Testis (tissue), 3 donors: Measurements from ENCODE around the gene BARX2. TPM values are rescaled to one million over a fixed set of nuclear protein-coding genes. Genes with fewer than 3 reads are reported as not detected.

Experiments
- DNase-seq: peaks from one replicate; pipeline ENCODE4 v3.0.0-alpha.2; 2019
- H3K27ac ChIP-seq, 2 donors: fragments of 200-600 bp; sonication (generic); one replicate each; pipeline ENCODE4 v1.5.1; 2019
- H3K27me3 ChIP-seq: fragments of 200-600 bp; sonication (generic); one replicate; pipeline ENCODE4 v1.5.1; 2019
- H3K36me3 ChIP-seq: fragments of 200-600 bp; sonication (generic); one replicate; pipeline ENCODE4 v1.5.1; 2017; ENCODE audit warnings: low read depth; ENCODE audit errors: missing control alignments
- H3K4me1 ChIP-seq: fragments of 200-600 bp; sonication (generic); one replicate; pipeline ENCODE4 v1.5.1; 2019
- H3K4me3 ChIP-seq, 2 donors: fragments of 200-600 bp; sonication (generic); one replicate each; pipeline ENCODE4 v1.5.1; 2017 to 2019
- H3K9me3 ChIP-seq: fragments of 200-600 bp; sonication (generic); one replicate; pipeline ENCODE4 v1.5.1; 2017
- POLR2A ChIP-seq: fragments of 450-650 bp; IDR thresholded peaks from one replicate; pipeline ENCODE4 v1.6.1; 2017; ENCODE audit warnings: antibody characterized with exemption, mild to moderate bottlenecking, moderate library complexity
- WGBS, 2 donors: methylation state at CpG; one replicate each; pipeline ENCODE4 v1.1.5; 2018; 5-methylcytosine and 5-hydroxymethylcytosine counted together
- intact Hi-C: fragments of 100-400 bp; cut with DNase I; formaldehyde crosslinking; loops from one replicate; pipeline ENCODE4 v1.15.1; 2023; ENCODE audit warnings: low total_unique reads
- polyA plus RNA-seq: library from polyadenylated mRNA; stranded (reverse); fragments of 350-450 nt; fragmentation: Illumina TruSeq; extraction: RNeasy Lipid Tissue Mini Kit (QIAGEN cat#74804); gene quantifications from one replicate; pipeline ENCODE4 v1.2.3, GENCODE V29; 2014; ENCODE audit warnings: low read depth, low replicate concordance; ENCODE audit not compliant: insufficient read depth
- total RNA-seq, 2 donors: library from RNA; depleted of rRNA; stranded (reverse); fragments of >200 nt; gene quantifications; one replicate each; pipeline ENCODE4 v1.2.3, GENCODE V29; 2016
- TF ChIP-seq, protein P1 (sequence below), 3 experiments: fragments of 450-650 bp in 2 of 3; fragments of 200-600 bp in 1 of 3; sonication (generic) in 1 of 3; IDR thresholded peaks; one replicate each; pipeline ENCODE4 v1.5.1; 2016 to 2019; ENCODE audit warnings: antibody characterized with exemption in 3 of 3, mild to moderate bottlenecking in 2 of 3, moderate library complexity in 1 of 3

BARX2 gene
- total and polyA plus RNA-seq, 3 donors from 2014 or later = 4.3 to 5.0 (median 4.5) TPM

DNA sequence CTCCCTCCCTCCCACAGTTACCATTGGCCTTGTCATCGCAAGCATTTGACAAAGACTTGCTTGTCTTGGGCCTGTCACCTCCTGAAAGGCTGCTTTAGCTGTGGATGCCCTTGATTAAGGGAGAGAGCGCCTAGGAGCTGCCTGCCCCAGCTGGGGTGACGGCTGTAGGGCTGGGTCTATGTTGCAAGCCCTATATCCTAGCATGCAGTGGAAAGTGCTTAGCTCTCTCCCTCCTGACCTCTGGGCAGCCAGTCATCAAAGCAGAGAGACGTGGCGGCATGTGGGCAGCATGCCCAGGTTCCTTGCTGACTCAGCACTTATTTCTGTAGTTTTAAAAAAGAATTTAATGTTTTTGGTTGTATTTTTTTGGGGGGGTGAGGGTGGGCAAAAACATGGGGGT is 75.9 kb downstream of the BARX2 start:
- 46 to 55% methylated on average over 5 of the region's 5 CpGs for WGBS, 2 donors
- Histone ChIP-seq H3K9me3 (no peaks in the 10 kb centered on the region), H3K27me3 (no peaks in the 10 kb centered on the region), H3K4me1 (no peaks in the 10 kb centered on the region), H3K4me3 (no peak overlapping the region), H3K36me3 (no peaks in the 10 kb centered on the region), H3K27ac (no peak overlapping the region)
- DNase-seq = peak; percentile 60
- intact Hi-C loops = no loop called here
- TF ChIP-seq POLR2A = no peak
- TF ChIP-seq, protein P1, sequence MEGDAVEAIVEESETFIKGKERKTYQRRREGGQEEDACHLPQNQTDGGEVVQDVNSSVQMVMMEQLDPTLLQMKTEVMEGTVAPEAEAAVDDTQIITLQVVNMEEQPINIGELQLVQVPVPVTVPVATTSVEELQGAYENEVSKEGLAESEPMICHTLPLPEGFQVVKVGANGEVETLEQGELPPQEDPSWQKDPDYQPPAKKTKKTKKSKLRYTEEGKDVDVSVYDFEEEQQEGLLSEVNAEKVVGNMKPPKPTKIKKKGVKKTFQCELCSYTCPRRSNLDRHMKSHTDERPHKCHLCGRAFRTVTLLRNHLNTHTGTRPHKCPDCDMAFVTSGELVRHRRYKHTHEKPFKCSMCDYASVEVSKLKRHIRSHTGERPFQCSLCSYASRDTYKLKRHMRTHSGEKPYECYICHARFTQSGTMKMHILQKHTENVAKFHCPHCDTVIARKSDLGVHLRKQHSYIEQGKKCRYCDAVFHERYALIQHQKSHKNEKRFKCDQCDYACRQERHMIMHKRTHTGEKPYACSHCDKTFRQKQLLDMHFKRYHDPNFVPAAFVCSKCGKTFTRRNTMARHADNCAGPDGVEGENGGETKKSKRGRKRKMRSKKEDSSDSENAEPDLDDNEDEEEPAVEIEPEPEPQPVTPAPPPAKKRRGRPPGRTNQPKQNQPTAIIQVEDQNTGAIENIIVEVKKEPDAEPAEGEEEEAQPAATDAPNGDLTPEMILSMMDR (IDR thresholded peaks at IDR 0.05) = no peak

DNA sequence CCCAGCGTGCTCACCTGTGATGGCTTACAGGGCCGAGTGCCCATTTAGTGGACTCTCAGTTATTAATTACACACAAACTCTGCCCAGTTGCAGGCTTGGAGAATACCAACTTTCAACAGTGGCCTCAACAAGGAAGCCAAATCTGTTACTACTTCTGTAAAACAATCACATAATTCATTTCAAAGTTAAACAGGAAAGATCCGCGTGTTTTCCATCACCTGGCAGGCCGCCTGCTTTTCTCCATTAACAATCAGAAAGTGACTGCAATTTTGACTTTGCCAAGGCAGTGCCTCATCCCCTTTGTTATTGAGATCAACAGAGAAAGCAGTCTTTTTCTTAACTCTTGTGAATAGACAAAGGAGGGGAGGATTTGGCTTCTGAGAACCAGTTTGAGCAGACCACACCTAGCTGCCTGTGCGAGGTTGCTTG is 77.7 kb downstream of the BARX2 start:
- H3K36me3 ChIP-seq = no peaks in the 10 kb centered on the region
- no peak overlapping the region for H3K27ac ChIP-seq
- H3K27me3 ChIP-seq = no peaks in the 10 kb centered on the region
- peak; percentile 29 for DNase-seq
- TF ChIP-seq POLR2A = no peak
- TF ChIP-seq, protein P1 (IDR thresholded peaks at IDR 0.05) = no peak
- H3K4me3 ChIP-seq = no peak overlapping the region
- no peaks in the 10 kb centered on the region for H3K4me1 ChIP-seq
- WGBS, 2 donors = 50 to 59% methylated on average over 6 of the region's 6 CpGs
- intact Hi-C loops = no loop called here
- H3K9me3 ChIP-seq = no peaks in the 10 kb centered on the region

DNA sequence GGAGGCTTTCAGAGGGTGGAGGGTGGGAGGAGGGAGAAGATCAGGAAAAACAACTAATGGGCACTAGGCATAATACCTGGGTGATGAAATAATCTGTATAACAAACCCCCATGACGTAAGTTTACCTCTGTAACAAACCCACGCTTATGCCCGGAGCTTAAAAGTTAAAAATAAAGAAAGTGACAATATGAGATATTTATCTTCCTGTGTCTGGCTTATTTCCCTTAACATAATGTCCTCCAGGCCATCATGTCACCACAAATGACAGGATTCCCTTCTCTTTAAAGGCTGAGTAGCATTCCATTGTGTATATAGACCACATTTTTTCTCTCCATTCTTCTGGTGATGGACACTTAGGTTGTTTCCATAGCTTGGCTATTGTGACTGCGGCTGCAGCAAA is 79.5 kb downstream of the BARX2 start:
- H3K9me3 ChIP-seq = no peaks in the 10 kb centered on the region
- no peak overlapping the region for H3K4me3 ChIP-seq
- intact Hi-C loops = no loop called here
- no peaks in the 10 kb centered on the region for H3K36me3 ChIP-seq
- TF ChIP-seq POLR2A = no peak
- TF ChIP-seq, protein P1 (IDR thresholded peaks at IDR 0.05) = no peak
- DNase-seq = no peak
- H3K4me1 ChIP-seq = no peaks in the 10 kb centered on the region
- WGBS, 2 donors = 90 to 95% methylated on average over 4 of the region's 4 CpGs
- H3K27me3 ChIP-seq = no peaks in the 10 kb centered on the region
- H3K27ac ChIP-seq = no peak overlapping the region

DNA sequence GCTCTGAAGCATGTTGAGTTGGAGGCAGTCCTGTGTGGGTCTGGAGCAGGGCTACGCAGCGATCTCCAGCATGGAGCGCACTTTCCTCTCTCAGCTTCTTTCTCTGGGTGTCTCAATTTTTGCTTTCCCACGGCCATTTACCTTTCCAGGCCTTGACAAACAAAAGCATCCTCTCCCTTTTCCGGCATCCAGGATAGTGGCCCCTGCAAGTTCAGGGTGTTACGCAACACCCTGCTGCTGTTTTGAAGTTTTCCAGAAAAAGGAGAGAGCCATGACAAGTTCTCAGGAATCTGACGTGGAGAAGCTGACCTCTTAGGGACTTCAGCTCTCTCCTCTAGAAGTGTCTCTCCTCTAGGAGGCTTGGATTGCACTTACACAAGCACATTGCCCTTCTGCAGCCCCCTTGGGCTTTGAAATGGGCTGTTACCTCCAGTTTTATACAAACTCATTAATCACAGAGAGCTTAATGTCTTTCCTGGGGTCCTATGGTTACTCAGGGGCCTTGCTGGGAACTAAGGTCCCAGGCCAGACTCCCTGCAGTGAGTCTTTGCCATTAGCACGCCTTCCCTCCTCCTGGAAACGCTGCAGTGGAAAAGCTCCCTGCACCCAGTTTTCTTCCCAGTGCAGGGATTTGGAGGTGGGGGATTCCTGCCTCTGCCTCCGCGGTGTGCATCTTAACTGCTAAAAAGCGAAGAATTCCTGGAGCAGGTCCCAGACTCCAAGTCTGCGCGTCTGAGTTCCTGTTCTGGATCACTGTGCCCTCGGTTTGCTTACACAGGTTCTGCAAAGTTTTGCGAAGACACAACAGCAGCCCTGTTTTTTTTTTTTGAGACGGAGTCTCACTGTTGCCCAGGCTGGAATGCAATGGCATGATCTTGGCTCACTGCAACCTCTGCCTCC is 80.4 kb downstream of the BARX2 start:
- DNase-seq = no peak
- H3K27ac ChIP-seq = no peak overlapping the region
- no peaks in the 10 kb centered on the region for H3K4me1 ChIP-seq
- H3K36me3 ChIP-seq = no peaks in the 10 kb centered on the region
- intact Hi-C loops = no loop called here
- no peak for TF ChIP-seq POLR2A
- TF ChIP-seq, protein P1 (IDR thresholded peaks at IDR 0.05) = no peak
- 74 to 78% methylated on average over 17 of the region's 17 CpGs for WGBS, 2 donors
- H3K9me3 ChIP-seq = no peaks in the 10 kb centered on the region
- H3K27me3 ChIP-seq = no peaks in the 10 kb centered on the region
- no peak overlapping the region for H3K4me3 ChIP-seq
